Stimulated activated CD8-positive, alpha-beta memory T cell treated with anti-CD3 and anti-CD28 coated beads, Interleukin-4, amount 100 ng/mL, for 24 hours (primary cell): Measurements from ENCODE around the gene ZNF692.
"Not testable (repeated sequence)": the region's sequence is repeated elsewhere in the genome, so short reads cannot be mapped to it uniquely, and the experiment has no call there.

Experiments used
- DNase-seq: peaks from one replicate; pipeline ENCODE4 v3.0.0-alpha.2; 2020; ENCODE audit warnings: low read depth

Gene ZNF692

GRCh38 chr1:248858891-248859889 lies at the start of gene ZNF692:
Gene ZNF692, minus strand, starts transcription at chr1:248859085. Its CDS starts 776 bp downstream, at chr1:248858309.
- peak; percentile 95 for DNase-seq

GRCh38 chr1:248906753-248907661 lies 48.1 kb upstream of the ZNF692 start:
- DNase-seq = no peak

GRCh38 chr1:248906009-248906752 lies 47.3 kb upstream of the ZNF692 start, which contains the start of gene PGBD2:
Gene PGBD2, plus strand, starts transcription at chr1:248906235. Its CDS starts 7,628 bp downstream, at chr1:248913863.
- peak; percentile 95 for DNase-seq

- no peak for DNase-seq
Observed at GRCh38 chr1:248905662-248906008, 46.8 kb upstream of the ZNF692 start.

- no peak for DNase-seq
Observed at GRCh38 chr1:248904437-248905216, 45.7 kb upstream of the ZNF692 start.

GRCh38 chr1:248901578-248901977 lies 42.7 kb upstream of the ZNF692 start:
- DNase-seq = no peak

GRCh38 chr1:248900637-248901036 lies 41.8 kb upstream of the ZNF692 start:
- DNase-seq = no peak

GRCh38 chr1:248897412-248898337 lies 38.8 kb upstream of the ZNF692 start:
- no peak for DNase-seq

- no peak for DNase-seq
Observed at GRCh38 chr1:248894837-248895236, 36.0 kb upstream of the ZNF692 start.

GRCh38 chr1:248892590-248892989 lies 33.7 kb upstream of the ZNF692 start:
- DNase-seq = no peak

GRCh38 chr1:248891758-248892157 lies 32.9 kb upstream of the ZNF692 start:
- no peak for DNase-seq

GRCh38 chr1:248890549-248891498 lies 31.9 kb upstream of the ZNF692 start:
- DNase-seq = no peak

- not testable (repeated sequence) for DNase-seq
Observed at GRCh38 chr1:248889914-248890243, 31.0 kb upstream of the ZNF692 start.

- no peak for DNase-seq
Observed at GRCh38 chr1:248886237-248886895, 27.5 kb upstream of the ZNF692 start.

- DNase-seq = no peak
Observed at GRCh38 chr1:248885646-248886045, 26.8 kb upstream of the ZNF692 start.

- DNase-seq = no peak
Observed at GRCh38 chr1:248884632-248885295, 25.9 kb upstream of the ZNF692 start.

GRCh38 chr1:248882427-248882826 lies 23.5 kb upstream of the ZNF692 start:
- not testable (repeated sequence) for DNase-seq

- DNase-seq = no peak
Observed at GRCh38 chr1:248881261-248881660, 22.4 kb upstream of the ZNF692 start.
